GM08714 (cell line): ENCODE measurements around the gene ATP13A3.

Experiments used
- H3K4me3 ChIP-seq: fragments of 200-500 bp; sonication (Bioruptor generic); 2 replicates; pipeline ENCODE4 v1.5.1; 2014; ENCODE audit warnings: mild to moderate bottlenecking, low read length, inconsistent platforms
- ZNF274 ChIP-seq: IDR thresholded peaks from 2 replicates; pipeline ENCODE4 v1.6.1; 2012; ENCODE audit warnings: mild to moderate bottlenecking, low read depth, low read length

The ATP13A3 gene

DNA sequence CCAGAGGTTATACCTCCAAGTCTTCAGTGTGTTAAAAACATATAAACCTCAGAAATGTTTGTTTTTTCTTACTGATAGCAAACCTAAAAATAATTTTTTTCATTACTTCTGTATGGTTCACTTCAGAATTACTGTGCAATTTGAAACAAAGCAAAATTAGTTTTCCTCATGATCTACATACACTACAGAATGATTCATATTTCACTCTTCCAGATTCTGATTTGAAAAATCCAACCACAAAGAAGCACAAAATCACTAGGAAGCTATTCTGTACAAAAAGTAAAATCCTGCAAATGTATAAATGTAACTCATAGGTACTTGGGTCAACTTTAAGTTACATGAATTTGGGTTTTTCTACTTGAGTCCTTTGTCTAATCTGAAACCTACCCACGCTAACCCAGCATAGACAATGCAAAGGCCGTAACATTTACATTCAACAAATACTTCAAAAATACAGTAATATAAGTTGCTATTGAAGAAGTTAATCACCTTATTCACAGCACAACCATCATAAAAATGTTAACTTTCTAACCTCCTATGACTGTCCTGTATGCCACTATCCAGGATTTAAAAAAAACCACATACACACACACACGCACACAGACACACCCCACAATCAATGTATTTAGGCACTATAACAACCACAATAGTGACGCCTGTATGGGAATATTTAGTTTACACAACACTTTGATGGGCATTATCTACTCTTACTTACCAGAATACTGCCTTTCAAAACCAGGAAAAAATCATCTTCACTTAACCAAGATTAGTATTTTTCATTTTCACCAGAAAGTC is 11.5 kb downstream of the ATP13A3 start:
- no peak overlapping the region for H3K4me3 ChIP-seq
- no peak for TF ChIP-seq ZNF274

DNA sequence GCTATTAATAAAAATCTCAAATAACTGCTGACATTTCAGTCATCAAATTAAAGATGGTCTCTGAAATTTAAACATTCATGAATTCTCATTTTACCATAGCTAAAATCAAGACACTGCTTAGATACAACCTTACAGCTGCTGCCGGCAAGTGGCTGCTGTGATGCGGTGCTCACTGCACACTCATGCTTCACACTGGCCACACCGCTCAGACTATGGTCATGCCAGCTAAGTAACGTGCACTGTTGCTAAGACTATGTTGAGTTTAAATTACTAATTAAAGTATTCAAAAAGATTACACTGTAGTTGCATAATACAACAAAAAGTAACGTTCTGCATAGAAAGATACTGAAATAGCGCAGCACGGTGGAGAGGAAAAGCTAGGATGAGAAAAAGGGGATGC is 12.1 kb downstream of the ATP13A3 start:
- TF ChIP-seq ZNF274: no peak
- no peak overlapping the region for H3K4me3 ChIP-seq

DNA sequence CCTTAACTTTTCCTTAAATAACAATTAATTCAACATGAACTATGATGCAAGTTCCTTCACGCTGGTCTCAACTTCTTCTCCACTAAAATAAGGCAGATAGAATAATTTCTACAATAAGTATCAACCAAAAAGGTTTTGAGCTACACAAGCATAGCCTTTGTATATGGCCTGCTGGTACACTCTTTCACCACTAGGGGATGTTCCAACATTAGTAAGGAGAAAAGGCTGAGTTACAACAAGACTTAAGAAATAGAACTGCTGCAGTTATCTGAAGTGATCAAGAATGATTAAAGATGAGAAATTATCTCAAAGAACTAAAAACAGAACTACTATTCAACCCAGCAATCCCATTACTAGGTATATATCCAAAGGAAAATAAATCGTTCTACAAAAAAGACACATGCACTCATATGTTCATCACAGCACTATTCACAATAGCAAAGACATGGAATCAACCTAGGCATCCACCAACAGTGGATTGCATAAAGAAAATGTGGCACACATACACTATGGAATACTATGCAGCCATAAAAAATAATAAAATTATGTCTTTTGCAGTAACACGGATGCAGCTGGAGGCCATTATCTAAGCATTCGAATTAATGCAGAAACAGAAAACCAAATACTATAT is 14.4 kb downstream of the ATP13A3 start:
- TF ChIP-seq ZNF274: no peak
- H3K4me3 ChIP-seq: no peak overlapping the region

DNA sequence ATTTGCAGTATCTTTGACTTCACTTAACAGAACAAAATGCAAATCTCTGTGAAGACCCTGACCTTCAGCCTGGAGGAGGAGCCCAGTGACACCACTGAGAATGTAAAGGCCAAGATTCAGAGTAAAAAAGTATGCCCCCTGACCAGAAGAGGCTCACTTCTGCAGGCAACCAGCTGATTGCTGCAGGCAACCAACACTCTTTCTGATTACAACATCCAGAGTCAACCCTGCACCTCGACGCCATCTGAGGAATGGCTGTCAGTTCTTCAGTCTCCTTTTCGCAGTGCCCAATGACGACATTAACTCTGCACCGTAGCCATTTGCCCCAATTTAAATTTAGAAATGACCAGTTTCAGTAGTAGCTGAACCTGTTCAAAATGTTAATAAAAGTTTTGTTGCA is 14.9 kb downstream of the ATP13A3 start:
- no peak for TF ChIP-seq ZNF274
- no peak overlapping the region for H3K4me3 ChIP-seq

DNA sequence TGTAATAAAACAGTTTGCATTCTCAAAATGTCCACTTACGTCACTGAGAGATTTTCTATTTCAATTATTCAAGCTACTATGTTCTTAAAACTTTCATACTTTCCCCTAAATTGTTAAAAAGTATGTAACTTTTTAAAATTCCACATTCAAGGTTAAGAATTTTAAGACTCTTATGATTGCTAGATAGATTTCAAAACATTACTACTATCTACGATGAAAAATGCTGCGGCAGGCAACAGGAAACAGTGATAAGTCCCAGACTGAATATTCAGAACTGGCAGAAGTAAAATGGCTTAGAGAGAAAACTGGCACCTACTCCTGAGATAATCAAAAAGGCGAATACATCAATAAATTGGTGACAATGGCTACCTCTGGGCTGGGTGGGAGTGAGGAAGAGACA is 16.2 kb downstream of the ATP13A3 start:
- no peak for TF ChIP-seq ZNF274
- H3K4me3 ChIP-seq: no peak overlapping the region

DNA sequence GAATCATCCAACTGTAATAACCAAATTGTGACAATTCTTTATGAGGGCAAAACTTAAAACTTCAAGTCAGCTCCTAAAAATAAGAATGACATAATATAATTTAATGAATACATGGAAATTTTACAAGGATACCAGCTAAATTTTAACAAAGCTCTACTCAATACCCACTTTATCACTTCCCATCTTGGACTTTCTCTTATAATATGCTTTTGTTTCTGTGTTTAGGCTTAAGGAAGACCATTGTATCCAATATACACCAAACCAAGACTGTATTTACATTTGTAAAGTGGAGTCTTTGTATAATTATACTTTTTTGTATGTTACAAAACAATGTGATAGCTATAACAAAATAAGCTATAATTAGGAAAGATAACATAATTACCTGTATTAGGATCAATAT is 16.8 kb downstream of the ATP13A3 start:
- no peak overlapping the region for H3K4me3 ChIP-seq
- TF ChIP-seq ZNF274: no peak

DNA sequence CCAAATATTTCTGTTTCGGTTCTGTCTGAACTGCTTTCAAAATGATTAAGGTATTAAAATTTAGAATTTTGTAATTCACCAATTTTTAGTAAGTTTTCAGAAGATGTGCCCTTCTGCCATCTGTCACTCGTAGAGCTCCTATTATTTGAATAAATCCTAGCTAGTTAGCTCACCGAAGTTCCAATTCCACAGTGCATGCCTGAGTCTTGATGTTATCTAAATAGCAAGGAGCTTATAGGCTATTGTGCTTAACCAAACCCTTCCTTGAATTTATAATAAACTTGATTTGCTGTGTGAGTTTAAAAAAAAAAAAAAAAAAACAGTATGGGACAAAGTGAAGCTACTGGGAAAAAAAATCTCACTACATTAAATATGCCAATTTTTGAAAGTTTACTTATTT is 18.7 kb downstream of the ATP13A3 start:
- no peak for TF ChIP-seq ZNF274

DNA sequence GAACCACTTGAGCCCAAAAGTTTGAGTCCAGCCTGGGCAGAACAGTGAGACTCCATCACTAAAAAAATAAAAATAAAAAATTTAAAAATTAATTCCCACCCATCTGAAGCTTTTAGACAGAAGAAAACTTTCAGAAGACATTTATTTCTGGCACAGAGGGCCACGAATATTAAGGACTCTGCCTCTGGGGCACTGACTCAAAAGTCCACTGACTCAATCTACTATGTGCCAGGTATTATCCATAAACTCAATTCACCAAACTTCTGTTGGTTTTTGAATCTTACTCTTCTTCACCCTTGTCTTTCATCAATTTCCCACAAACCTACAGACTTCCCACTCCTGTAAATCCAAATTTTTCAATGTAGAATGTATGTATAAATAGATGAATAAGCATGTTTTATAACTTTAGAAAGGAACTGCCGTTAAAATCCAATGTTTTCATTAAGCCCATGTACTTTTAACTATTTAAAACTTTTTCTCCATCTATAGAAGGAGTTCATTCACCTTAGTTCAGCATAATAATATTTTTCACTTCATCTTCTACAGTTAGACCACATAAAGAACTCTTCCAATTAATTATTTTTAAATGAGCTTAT is 19.9 kb downstream of the ATP13A3 start:
- TF ChIP-seq ZNF274: no peak
- H3K4me3 ChIP-seq: no peak overlapping the region

More for the DNA sequence above, 18.7 kb downstream of the ATP13A3 start:
- no peak overlapping the region for H3K4me3 ChIP-seq

DNA sequence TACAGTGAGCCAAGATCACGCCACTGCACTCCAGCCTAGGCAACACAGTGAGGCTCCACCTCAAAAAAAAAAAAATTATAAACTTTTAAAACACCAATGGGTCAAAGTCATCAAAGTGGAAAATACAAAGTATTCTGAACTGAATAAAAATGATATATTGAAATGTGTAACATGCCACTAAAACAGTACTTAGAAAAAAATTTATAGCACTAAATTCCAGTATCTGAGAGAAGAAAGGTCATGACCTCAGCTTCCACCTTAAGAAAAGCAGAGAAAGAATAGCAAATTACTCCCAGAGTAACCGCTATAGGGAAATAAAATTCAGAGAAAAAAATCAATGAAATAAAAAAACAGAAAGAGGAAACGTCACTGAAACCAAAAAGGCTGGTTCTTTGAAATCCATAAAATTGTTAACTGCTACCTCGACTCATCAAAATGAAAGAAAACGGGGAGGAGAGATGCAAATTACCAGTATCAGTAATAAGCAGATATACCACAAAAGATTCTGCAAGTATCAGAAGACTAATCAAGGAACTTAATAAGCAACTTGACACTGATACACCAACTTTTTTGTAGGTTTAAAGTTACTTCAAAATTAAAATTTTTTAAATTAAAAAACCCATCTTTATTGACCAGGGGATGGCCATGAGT is 20.8 kb downstream of the ATP13A3 start:
- no peak overlapping the region for H3K4me3 ChIP-seq
- TF ChIP-seq ZNF274: no peak

DNA sequence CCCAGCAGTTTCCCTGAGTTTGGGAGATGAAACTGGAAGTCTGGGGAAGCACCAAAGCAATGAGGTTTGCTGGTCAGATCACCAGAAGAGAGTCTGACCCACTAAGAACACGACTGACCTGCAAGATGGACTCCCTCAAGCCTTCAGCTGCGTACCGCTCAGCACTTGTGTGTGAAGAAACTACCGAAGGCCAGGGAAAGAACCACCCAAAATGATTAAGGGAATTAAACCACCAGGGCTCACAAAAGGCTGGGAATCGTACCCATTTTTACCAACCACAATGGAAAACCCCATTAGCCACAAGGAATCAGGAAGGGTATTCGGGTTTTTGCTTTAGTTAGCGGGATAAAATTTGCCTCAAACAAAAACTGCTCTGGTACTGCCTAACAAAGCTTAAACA is 21.6 kb downstream of the ATP13A3 start:
- no peak for TF ChIP-seq ZNF274
- H3K4me3 ChIP-seq: no peak overlapping the region

DNA sequence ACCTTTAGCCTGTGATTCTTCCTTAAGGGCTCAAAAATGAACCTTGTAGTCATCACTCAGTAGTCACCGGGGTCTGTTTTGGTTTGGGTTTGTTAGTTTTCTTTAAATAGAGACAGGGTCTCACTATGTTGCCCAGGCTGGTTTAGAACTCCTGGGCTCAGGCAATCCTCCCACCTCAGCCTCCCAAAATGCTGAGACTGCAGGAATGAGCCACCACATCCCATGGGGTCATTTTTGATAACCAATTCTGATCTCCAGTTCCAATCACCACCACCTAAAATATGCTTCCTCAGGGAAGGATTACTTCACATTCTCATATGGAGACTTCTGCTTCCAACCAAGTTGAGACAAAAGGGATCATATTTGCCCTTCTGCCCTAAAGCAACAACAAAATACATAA is 22.1 kb downstream of the ATP13A3 start:
- H3K4me3 ChIP-seq: no peak overlapping the region
- TF ChIP-seq ZNF274: no peak

DNA sequence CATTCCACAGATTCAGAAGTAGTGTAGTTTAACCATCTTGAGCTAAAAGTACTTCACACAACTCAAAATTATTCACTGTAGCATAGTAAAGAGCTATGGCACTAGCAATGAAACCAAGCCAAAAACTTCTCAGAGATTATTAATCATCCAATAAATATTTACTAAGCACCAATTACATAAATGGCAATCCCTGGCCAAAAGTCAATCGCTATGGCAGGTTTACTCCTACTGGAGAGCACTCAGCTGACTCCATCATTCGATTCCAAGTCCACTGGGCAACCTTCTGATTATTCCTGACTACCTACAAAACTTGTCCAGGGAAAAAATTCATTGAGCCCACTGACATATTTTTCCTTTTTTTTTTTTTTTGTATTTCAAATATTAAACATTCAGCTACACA is 23.9 kb downstream of the ATP13A3 start:
- TF ChIP-seq ZNF274: no peak

DNA sequence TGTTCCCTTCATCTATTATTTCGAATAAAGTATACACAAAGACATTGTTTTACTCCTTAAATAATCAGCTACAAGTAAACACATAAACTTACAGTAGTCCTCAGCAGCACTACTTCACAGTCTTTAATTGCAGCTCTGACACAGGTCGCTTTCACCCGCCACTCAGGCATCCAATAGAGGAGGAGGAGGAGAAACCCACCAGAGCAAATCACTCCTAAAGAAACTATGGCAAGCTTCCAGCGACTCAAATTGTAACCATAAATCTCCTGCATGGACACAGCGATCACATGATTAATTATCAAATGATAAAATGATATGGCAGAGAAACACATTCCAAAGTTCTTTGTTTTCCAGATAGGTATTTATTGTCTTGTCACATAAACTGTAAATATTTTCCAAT is 26.2 kb downstream of the ATP13A3 start:
- H3K4me3 ChIP-seq: no peak overlapping the region
- no peak for TF ChIP-seq ZNF274

More for the DNA sequence above, 23.9 kb downstream of the ATP13A3 start:
- no peak overlapping the region for H3K4me3 ChIP-seq

DNA sequence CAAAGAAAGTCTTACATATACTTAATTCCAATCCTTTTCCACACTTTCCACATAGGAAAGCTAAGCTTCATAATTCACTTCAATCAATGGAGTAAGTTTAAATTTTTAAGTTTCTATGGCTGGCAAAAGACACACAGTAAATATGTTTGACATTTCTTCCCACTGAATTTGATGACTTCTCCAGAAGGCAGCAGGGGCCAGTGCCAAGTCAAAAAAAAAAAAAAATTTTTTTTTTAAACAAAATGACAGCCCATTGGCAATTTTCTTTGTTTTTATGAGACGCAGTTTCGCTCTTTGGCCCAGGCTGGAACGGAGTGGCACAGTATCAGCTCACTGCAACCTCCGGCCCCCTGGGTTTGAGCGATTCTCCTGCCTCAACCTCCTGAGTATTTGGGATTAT is 28.7 kb downstream of the ATP13A3 start:
- no peak for TF ChIP-seq ZNF274

DNA sequence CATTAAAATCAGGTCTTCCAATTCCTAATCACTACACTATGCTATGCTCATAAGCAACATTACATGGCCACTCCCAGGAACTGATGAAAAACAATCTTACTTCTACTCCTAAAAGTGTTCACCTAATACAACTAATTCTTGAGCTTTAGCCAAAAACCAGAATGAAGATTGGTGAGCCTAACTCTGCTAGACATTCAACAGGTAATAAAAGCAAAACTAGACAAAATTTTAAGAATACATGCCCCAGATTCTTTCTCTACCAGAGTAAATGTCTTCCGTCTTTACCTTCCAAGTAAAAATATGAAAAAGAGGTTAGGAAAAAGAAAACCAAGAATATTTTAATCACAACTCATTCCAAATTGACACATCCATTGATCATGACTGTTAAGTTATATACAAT is 31.3 kb downstream of the ATP13A3 start:
- TF ChIP-seq ZNF274: no peak
- H3K4me3 ChIP-seq: no peak overlapping the region

More for the DNA sequence above, 28.7 kb downstream of the ATP13A3 start:
- no peak overlapping the region for H3K4me3 ChIP-seq
